Vagina (tissue), 2 donors: ENCODE results near the gene TNFRSF14.

Experiments used
- CTCF ChIP-seq, 3 experiments: fragments of 450-650 bp in 2 of 3; fragments of 200-600 bp in 1 of 3; sonication (generic) in 1 of 3; IDR thresholded peaks; one replicate each; pipeline ENCODE4 v1.5.1; 2017 to 2019; ENCODE audit warnings: antibody characterized with exemption in 3 of 3, mild to moderate bottlenecking in 2 of 3, moderate library complexity in 2 of 3
- POLR2A ChIP-seq, 2 donors: fragments of 450-650 bp; IDR thresholded peaks; one replicate each; pipeline ENCODE4 v1.6.1; 2017; ENCODE audit warnings: antibody characterized with exemption in 2 of 2, mild to moderate bottlenecking in 2 of 2, moderate library complexity in 2 of 2
- POLR2AphosphoS5 ChIP-seq, 2 donors: sonication (generic); formaldehyde crosslinking; IDR thresholded peaks; one replicate each; pipeline ENCODE4 v1.9.0; 2017; ENCODE audit warnings: antibody characterized with exemption in 2 of 2, mild to moderate bottlenecking in 2 of 2, low read depth in 1 of 2; ENCODE audit not compliant: insufficient read depth in 1 of 2

GRCh38 chr1:2560299-2561073 lies 4.3 kb downstream of the TNFRSF14 start:
- TF ChIP-seq CTCF (IDR thresholded peaks at IDR 0.05), result no peak
- TF ChIP-seq POLR2AphosphoS5 (IDR thresholded peaks at IDR 0.05; ENCODE audit: insufficient read depth in 1 of 2, low read depth in 1 of 2), result no peak
- no peak for TF ChIP-seq POLR2A (IDR thresholded peaks at IDR 0.05)
